Loucy (cell line): ENCODE measurements around the gene TBL1X.

Experiments used
- EZH2phosphoT487 ChIP-seq: fragments of 200-600 bp; IDR thresholded peaks from 2 replicates; pipeline ENCODE4 v1.6.1; 2018; ENCODE audit warnings: antibody characterized with exemption, mild to moderate bottlenecking, moderate library complexity, borderline replicate concordance
- TF ChIP-seq, protein P1 (sequence below): fragments of 200-600 bp; sonication (generic); conservative IDR thresholded peaks from 2 replicates; pipeline ENCODE4 v1.5.1; 2014; ENCODE audit warnings: mild to moderate bottlenecking, antibody characterized with exemption, low read length

DNA sequence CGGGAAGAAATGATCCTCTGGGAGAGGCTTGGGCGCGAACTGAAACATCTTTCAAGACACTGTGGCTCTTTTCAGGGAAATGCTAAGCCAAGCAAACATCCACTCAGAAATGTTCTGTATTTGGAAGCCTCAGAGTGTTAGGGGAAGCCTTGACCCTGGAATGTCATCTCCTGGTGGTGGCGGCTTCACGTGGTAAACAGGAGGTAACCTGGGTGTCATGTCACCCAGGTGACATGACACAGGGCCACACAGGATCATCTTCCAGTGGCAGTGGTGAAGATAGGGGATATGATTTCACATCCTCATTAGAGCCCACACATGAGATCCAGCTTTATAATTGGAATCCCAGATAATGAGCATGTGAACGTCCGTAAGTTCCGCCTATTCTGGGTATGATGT lies 140.0 kb downstream of the TBL1X start:
- TF ChIP-seq, protein P1, sequence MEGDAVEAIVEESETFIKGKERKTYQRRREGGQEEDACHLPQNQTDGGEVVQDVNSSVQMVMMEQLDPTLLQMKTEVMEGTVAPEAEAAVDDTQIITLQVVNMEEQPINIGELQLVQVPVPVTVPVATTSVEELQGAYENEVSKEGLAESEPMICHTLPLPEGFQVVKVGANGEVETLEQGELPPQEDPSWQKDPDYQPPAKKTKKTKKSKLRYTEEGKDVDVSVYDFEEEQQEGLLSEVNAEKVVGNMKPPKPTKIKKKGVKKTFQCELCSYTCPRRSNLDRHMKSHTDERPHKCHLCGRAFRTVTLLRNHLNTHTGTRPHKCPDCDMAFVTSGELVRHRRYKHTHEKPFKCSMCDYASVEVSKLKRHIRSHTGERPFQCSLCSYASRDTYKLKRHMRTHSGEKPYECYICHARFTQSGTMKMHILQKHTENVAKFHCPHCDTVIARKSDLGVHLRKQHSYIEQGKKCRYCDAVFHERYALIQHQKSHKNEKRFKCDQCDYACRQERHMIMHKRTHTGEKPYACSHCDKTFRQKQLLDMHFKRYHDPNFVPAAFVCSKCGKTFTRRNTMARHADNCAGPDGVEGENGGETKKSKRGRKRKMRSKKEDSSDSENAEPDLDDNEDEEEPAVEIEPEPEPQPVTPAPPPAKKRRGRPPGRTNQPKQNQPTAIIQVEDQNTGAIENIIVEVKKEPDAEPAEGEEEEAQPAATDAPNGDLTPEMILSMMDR = no peak
- TF ChIP-seq EZH2phosphoT487 = no peak
